BE2C (cell line): Measurements from ENCODE around the gene SARNP.
"Not testable (repeated sequence)": the region's sequence is repeated elsewhere in the genome, so short reads cannot be mapped to it uniquely, and the experiment has no call there.

Source experiments
- DNase-seq: peaks from one replicate; pipeline ENCODE4 v3.0.0-alpha.2; 2020
- H3K27me3 ChIP-seq: fragments of 250-450 bp; sonication (Bioruptor Pico); 2 replicates; pipeline ENCODE4 v1.5.1; 2020; ENCODE audit warnings: mild to moderate bottlenecking
- H3K36me3 ChIP-seq: fragments of 250-450 bp; sonication (Bioruptor Pico); 2 replicates; pipeline ENCODE4 v1.5.1; 2020; ENCODE audit warnings: mild to moderate bottlenecking
- H3K4me1 ChIP-seq: fragments of 250-450 bp; sonication (Bioruptor Pico); 2 replicates; pipeline ENCODE4 v1.5.1; 2020
- H3K4me3 ChIP-seq: 2 replicates; pipeline ENCODE4 v1.5.1; 2011; ENCODE audit warnings: low read depth, low read length
- H3K9me3 ChIP-seq: fragments of 250-450 bp; sonication (Bioruptor Pico); 2 replicates; pipeline ENCODE4 v1.5.1; 2020
- TF ChIP-seq, protein P1 (sequence below): IDR thresholded peaks from 2 replicates; pipeline ENCODE4 v1.5.1; 2012; ENCODE audit warnings: mild to moderate bottlenecking, low read depth, low read length

Gene SARNP

GRCh38 chr12:55777856-55778255 is 39.7 kb downstream of the SARNP start:
- DNase-seq, result no peak
- no peaks in the 10 kb centered on the region for H3K9me3 ChIP-seq
- H3K27me3 ChIP-seq, result no peaks in the 10 kb centered on the region
- TF ChIP-seq, protein P1, sequence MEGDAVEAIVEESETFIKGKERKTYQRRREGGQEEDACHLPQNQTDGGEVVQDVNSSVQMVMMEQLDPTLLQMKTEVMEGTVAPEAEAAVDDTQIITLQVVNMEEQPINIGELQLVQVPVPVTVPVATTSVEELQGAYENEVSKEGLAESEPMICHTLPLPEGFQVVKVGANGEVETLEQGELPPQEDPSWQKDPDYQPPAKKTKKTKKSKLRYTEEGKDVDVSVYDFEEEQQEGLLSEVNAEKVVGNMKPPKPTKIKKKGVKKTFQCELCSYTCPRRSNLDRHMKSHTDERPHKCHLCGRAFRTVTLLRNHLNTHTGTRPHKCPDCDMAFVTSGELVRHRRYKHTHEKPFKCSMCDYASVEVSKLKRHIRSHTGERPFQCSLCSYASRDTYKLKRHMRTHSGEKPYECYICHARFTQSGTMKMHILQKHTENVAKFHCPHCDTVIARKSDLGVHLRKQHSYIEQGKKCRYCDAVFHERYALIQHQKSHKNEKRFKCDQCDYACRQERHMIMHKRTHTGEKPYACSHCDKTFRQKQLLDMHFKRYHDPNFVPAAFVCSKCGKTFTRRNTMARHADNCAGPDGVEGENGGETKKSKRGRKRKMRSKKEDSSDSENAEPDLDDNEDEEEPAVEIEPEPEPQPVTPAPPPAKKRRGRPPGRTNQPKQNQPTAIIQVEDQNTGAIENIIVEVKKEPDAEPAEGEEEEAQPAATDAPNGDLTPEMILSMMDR, result no peak
- H3K4me1 ChIP-seq, result no peaks in the 10 kb centered on the region
- H3K36me3 ChIP-seq, result peaks cover 51% of the 10 kb centered on the region
- H3K4me3 ChIP-seq, result no peak overlapping the region

DNA sequence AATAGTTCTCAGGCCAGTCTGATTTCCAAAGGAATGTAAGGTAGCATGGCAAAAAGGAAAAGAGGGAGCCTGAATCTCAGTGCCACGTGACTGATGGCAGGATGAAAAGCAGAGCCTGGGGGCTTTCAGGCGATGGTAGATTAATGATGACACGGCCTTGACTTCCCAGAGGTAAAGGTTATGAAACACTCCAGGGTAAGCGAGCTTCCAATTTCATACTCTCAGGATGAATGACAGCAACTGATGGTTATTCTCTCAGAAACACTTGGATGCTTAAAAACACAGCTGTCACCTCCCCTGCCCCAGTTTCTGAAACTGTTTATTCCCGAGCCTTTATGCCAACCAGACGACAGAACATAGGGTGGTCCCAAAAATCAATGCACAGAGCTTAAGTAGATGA is 45.8 kb downstream of the SARNP start:
- no peaks in the 10 kb centered on the region for H3K4me1 ChIP-seq
- no peak overlapping the region for H3K4me3 ChIP-seq
- H3K9me3 ChIP-seq, result no peaks in the 10 kb centered on the region
- peaks cover 34% of the 10 kb centered on the region for H3K36me3 ChIP-seq
- no peaks in the 10 kb centered on the region for H3K27me3 ChIP-seq
- TF ChIP-seq, protein P1, result no peak
- no peak for DNase-seq

GRCh38 chr12:55767156-55767555 is 50.4 kb downstream of the SARNP start:
- peaks cover 42% of the 10 kb centered on the region for H3K36me3 ChIP-seq
- H3K4me3 ChIP-seq, result no peak overlapping the region
- no peak for DNase-seq
- H3K27me3 ChIP-seq, result no peaks in the 10 kb centered on the region
- TF ChIP-seq, protein P1, result no peak
- no peaks in the 10 kb centered on the region; the same call in 1 of the 2 replicates for H3K4me1 ChIP-seq
- H3K9me3 ChIP-seq, result no peaks in the 10 kb centered on the region

- H3K27me3 ChIP-seq, result no peaks in the 10 kb centered on the region
- H3K4me3 ChIP-seq, result no peak overlapping the region
- no peaks in the 10 kb centered on the region for H3K9me3 ChIP-seq
- H3K36me3 ChIP-seq, result peaks cover 38% of the 10 kb centered on the region
- H3K4me1 ChIP-seq, result no peaks in the 10 kb centered on the region; the same call in 1 of the 2 replicates
- TF ChIP-seq, protein P1, result no peak
- DNase-seq, result no peak
Measured at GRCh38 chr12:55765736-55766290, 51.7 kb downstream of the SARNP start.

- H3K36me3 ChIP-seq, result peaks cover 65% of the 10 kb centered on the region
- no peak for DNase-seq
- H3K27me3 ChIP-seq, result no peaks in the 10 kb centered on the region
- H3K4me3 ChIP-seq, result no peak overlapping the region
- TF ChIP-seq, protein P1, result no peak
- H3K4me1 ChIP-seq, result no peaks in the 10 kb centered on the region; the same call in 1 of the 2 replicates
- no peaks in the 10 kb centered on the region for H3K9me3 ChIP-seq
Measured at GRCh38 chr12:55762646-55763045, 54.9 kb downstream of the SARNP start.

- Histone ChIP-seq H3K9me3 (no peaks in the 10 kb centered on the region), H3K27me3 (no peaks in the 10 kb centered on the region), H3K4me3 (no peak overlapping the region), H3K36me3 (peaks cover 76% of the 10 kb centered on the region), H3K4me1 (no peaks in the 10 kb centered on the region; the same call in 1 of the 2 replicates)
- no peak for DNase-seq
- TF ChIP-seq, protein P1, result no peak
Measured at GRCh38 chr12:55760663-55761062, 56.9 kb downstream of the SARNP start.

- peaks cover 83% of the 10 kb centered on the region for H3K36me3 ChIP-seq
- DNase-seq, H3K27me3 ChIP-seq, H3K4me1 ChIP-seq, H3K9me3 ChIP-seq, H3K4me3 ChIP-seq: not testable (repeated sequence)
Measured at GRCh38 chr12:55758575-55758974, 58.9 kb downstream of the SARNP start.
